GM23338 (cell line): ENCODE results near the gene SLC44A1. TPM values are rescaled to one million over a fixed set of nuclear protein-coding genes. Genes with fewer than 3 reads are reported as not detected.

ENCODE experiments used
- ATAC-seq: fragments of 200-7000 bp; cut with Tn5 transposase; 3 replicates; pipeline ENCODE4 v1.9.1; 2020
- DNase-seq: peaks from one replicate; pipeline ENCODE4 v3.0.0-alpha.2; 2015; ENCODE audit warnings: low spot score
- H2AFZ ChIP-seq: fragments of 200-600 bp; sonication (generic); 2 replicates; pipeline ENCODE4 v1.8.0; 2016; ENCODE audit warnings: antibody characterized with exemption, mild to moderate bottlenecking, moderate library complexity
- H3F3A ChIP-seq: fragments of 200-600 bp; sonication (generic); replicated peaks from 2 replicates; pipeline ENCODE4 v1.8.0; 2017; ENCODE audit warnings: antibody characterized with exemption, mixed run types, low read depth
- H3K27ac ChIP-seq: fragments of 200-600 bp; sonication (generic); 2 replicates; pipeline ENCODE4 v1.6.1; 2016; ENCODE audit warnings: low read depth
- H3K27me3 ChIP-seq: fragments of 200-600 bp; sonication (generic); 2 replicates; pipeline ENCODE4 v1.8.0; 2016; ENCODE audit warnings: mild to moderate bottlenecking, mixed run types, moderate library complexity; ENCODE audit not compliant: insufficient read depth
- H3K36me3 ChIP-seq: fragments of 200-600 bp; sonication (generic); 2 replicates; pipeline ENCODE4 v1.8.0; 2016; ENCODE audit warnings: mild to moderate bottlenecking; ENCODE audit not compliant: insufficient read depth
- H3K4me1 ChIP-seq: fragments of 200-600 bp; sonication (generic); 2 replicates; pipeline ENCODE4 v1.8.0; 2016; ENCODE audit warnings: mild to moderate bottlenecking, moderate library complexity; ENCODE audit not compliant: insufficient read depth
- H3K4me2 ChIP-seq: fragments of 200-600 bp; sonication (generic); 2 replicates; pipeline ENCODE4 v1.7.1; 2017; ENCODE audit warnings: mixed run types
- H3K4me3 ChIP-seq: fragments of 200-600 bp; sonication (generic); 2 replicates; pipeline ENCODE4 v1.6.1; 2016; ENCODE audit warnings: mixed run types
- H3K79me2 ChIP-seq: fragments of 200-600 bp; sonication (generic); replicated peaks from 2 replicates; pipeline ENCODE4 v1.8.0; 2017; ENCODE audit warnings: mild to moderate bottlenecking; ENCODE audit not compliant: insufficient read depth
- H3K9me2 ChIP-seq: fragments of 200-600 bp; sonication (generic); 2 replicates; pipeline ENCODE4 v1.8.0; 2017; ENCODE audit not compliant: insufficient read depth
- H4K20me1 ChIP-seq: fragments of 200-600 bp; sonication (generic); replicated peaks from 2 replicates; pipeline ENCODE4 v1.8.0; 2017; ENCODE audit warnings: mild to moderate bottlenecking; ENCODE audit not compliant: insufficient read depth
- H3K27ac Mint-ChIP-seq: 2 replicates; pipeline ENCODE4 v1.8.0; 2020; ENCODE audit warnings: inconsistent platforms, mild to moderate bottlenecking, moderate library complexity, mixed read lengths
- H3K27me3 Mint-ChIP-seq: 3 replicates; pipeline ENCODE4 v1.8.0; 2022; ENCODE audit warnings: low read depth, mild to moderate bottlenecking, moderate library complexity, mixed read lengths, inconsistent platforms; ENCODE audit not compliant: insufficient read depth, poor library complexity
- H3K36me3 Mint-ChIP-seq: 3 replicates; pipeline ENCODE4 v1.8.0; 2021; ENCODE audit warnings: low read depth, mild to moderate bottlenecking, inconsistent platforms, moderate library complexity, mixed read lengths
- H3K4me1 Mint-ChIP-seq: 3 replicates; pipeline ENCODE4 v1.8.0; 2020; ENCODE audit warnings: mild to moderate bottlenecking, inconsistent platforms, mixed read lengths
- H3K4me3 Mint-ChIP-seq: 3 replicates; pipeline ENCODE4 v1.8.0; 2021; ENCODE audit warnings: moderate library complexity, mild to moderate bottlenecking, inconsistent platforms, mixed read lengths
- H3K9me3 Mint-ChIP-seq: 3 replicates; pipeline ENCODE4 v1.8.0; 2020; ENCODE audit warnings: moderate library complexity, mild to moderate bottlenecking, inconsistent platforms, mixed read lengths
- CREB1 ChIP-seq: fragments of 250-450 bp; sonication (Bioruptor Pico); IDR thresholded peaks from 2 replicates; pipeline ENCODE4 v1.5.0; 2020; ENCODE audit warnings: low read depth, mild to moderate bottlenecking, moderate library complexity
- EZH2 ChIP-seq: fragments of 200-600 bp; sonication (generic); IDR thresholded peaks from one replicate; pipeline ENCODE4 v1.8.0; 2017; ENCODE audit warnings: antibody characterized with exemption, mild to moderate bottlenecking, low read depth; ENCODE audit not compliant: unreplicated experiment
- EZH2phosphoT487 ChIP-seq: fragments of 200-600 bp; sonication (generic); IDR thresholded peaks from one replicate; pipeline ENCODE4 v1.8.1; 2018; ENCODE audit warnings: antibody characterized with exemption; ENCODE audit not compliant: unreplicated experiment
- JUNB ChIP-seq: IDR thresholded peaks from one replicate; pipeline ENCODE4 v1.6.1; 2016; ENCODE audit warnings: antibody characterized with exemption; ENCODE audit not compliant: unreplicated experiment
- NANOG ChIP-seq: IDR thresholded peaks from 2 replicates; pipeline ENCODE4 v1.6.1; 2016; ENCODE audit warnings: antibody characterized with exemption, borderline replicate concordance
- POLR2AphosphoS5 ChIP-seq: IDR thresholded peaks from 2 replicates; pipeline ENCODE4 v1.6.1; 2016; ENCODE audit warnings: antibody characterized with exemption, low read depth
- STAT1 ChIP-seq: IDR thresholded peaks from one replicate; pipeline ENCODE4 v1.6.1; 2016; ENCODE audit warnings: antibody characterized with exemption; ENCODE audit not compliant: unreplicated experiment
- ZNF114 ChIP-seq: fragments of 250-450 bp; sonication (Bioruptor Pico); IDR thresholded peaks from 2 replicates; pipeline ENCODE4 v1.5.0; 2020; ENCODE audit warnings: mild to moderate bottlenecking, moderate library complexity
- ZNF331 ChIP-seq: fragments of 250-450 bp; sonication (Bioruptor Pico); IDR thresholded peaks from 2 replicates; pipeline ENCODE4 v1.5.0; 2020; ENCODE audit warnings: low read depth, mild to moderate bottlenecking, moderate library complexity
- polyA plus RNA-seq: library from polyadenylated mRNA; unstranded; fragments of >200 nt; fragmentation: Nextera tagmentation; extraction: Ambion mirVana; gene quantifications from 2 replicates; pipeline ENCODE4 v1.2.1, GENCODE V29; 2016
- total RNA-seq: library from RNA; depleted of rRNA; stranded (reverse); fragments of >200 nt; shearing (Covaris generic); gene quantifications from 2 replicates; pipeline ENCODE4 v1.2.3, GENCODE V29; 2014
- TF ChIP-seq, protein P1 (sequence below): IDR thresholded peaks from 2 replicates; pipeline ENCODE4 v1.6.1; 2016; ENCODE audit warnings: antibody characterized with exemption
- TF ChIP-seq, protein P2 (sequence below): IDR thresholded peaks from one replicate; pipeline ENCODE4 v1.6.1; 2018; ENCODE audit warnings: antibody characterized with exemption; ENCODE audit not compliant: unreplicated experiment
- TF ChIP-seq, protein P3 (sequence below): fragments of 250-450 bp; sonication (Bioruptor Pico); IDR thresholded peaks from 2 replicates; pipeline ENCODE4 v1.5.0; 2020; ENCODE audit warnings: mild to moderate bottlenecking, moderate library complexity
- TF ChIP-seq, protein P4 (sequence below), 2 experiments: fragments of 200-600 bp in 1 of 2; sonication (generic) in 1 of 2; conservative IDR thresholded peaks; 2 replicates each; pipeline versions ENCODE4 v1.5.1 to v1.6.1; 2016 to 2017; ENCODE audit warnings: antibody characterized with exemption in 2 of 2, low read depth in 2 of 2, mild to moderate bottlenecking in 2 of 2, moderate library complexity in 1 of 2

Gene SLC44A1
- total and polyA plus RNA-seq, 2 experiments from 2014 or later = 14.9 to 75.0 TPM

DNA sequence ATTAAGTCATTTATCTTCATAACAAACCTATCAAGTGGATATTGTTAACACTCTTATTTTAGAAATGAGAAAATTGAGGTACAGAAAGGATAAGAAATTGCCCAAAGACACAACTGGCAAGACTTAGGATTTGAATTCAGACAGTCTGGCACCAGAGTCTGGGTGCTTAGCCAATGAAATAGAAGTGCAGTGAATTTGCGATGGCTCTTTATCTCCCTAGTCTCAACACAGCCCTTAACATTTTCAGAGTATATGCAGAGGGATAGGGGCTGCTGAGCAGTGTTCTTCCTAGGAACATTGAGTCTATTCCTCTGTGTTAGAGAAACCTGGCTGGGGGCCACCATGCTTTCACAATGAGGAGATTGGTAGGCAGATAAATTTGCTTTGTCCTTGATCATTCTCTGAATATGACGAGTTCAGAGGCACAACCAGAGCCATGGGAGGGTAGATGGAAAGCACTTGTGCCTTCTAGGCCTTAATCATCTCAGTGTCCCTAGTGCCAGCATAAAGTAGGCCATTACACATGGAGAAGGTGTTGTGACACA lies 197.2 kb downstream of the SLC44A1 start:
- Histone ChIP-seq H3K9me2 (no peaks in the 10 kb centered on the region), H3K79me2 (no peaks in the 10 kb centered on the region), H3K4me1 (no peaks in the 10 kb centered on the region), H3K4me3 (no peak overlapping the region), H3K27ac (no peak overlapping the region), H3K27me3 (no peaks in the 10 kb centered on the region), H3F3A (no peaks in the 10 kb centered on the region), H4K20me1 (no peaks in the 10 kb centered on the region), H2AFZ (no peak overlapping the region; the same call in 1 of the 2 replicates), H3K4me2 (no peak overlapping the region), H3K36me3 (no peaks in the 10 kb centered on the region)
- Mint-ChIP-seq H3K9me3 (no peaks in the 10 kb centered on the region), H3K27ac (no peak overlapping the region), H3K36me3 (no peaks in the 10 kb centered on the region), H3K27me3 (peaks cover 2% of the 10 kb centered on the region), H3K4me3 (no peak overlapping the region), H3K4me1 (peaks cover 6% of the 10 kb centered on the region; the same call in 2 of the 3 replicates)
- ATAC-seq (no peak), DNase-seq (no peak)
- TF ChIP-seq, protein P1, sequence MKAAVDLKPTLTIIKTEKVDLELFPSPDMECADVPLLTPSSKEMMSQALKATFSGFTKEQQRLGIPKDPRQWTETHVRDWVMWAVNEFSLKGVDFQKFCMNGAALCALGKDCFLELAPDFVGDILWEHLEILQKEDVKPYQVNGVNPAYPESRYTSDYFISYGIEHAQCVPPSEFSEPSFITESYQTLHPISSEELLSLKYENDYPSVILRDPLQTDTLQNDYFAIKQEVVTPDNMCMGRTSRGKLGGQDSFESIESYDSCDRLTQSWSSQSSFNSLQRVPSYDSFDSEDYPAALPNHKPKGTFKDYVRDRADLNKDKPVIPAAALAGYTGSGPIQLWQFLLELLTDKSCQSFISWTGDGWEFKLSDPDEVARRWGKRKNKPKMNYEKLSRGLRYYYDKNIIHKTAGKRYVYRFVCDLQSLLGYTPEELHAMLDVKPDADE = no peak
- no peak for TF ChIP-seq JUNB
- no peak for TF ChIP-seq STAT1
- TF ChIP-seq ZNF331 (CRISPR knock-in tag) = no peak
- TF ChIP-seq EZH2 = no peak
- TF ChIP-seq, protein P2, sequence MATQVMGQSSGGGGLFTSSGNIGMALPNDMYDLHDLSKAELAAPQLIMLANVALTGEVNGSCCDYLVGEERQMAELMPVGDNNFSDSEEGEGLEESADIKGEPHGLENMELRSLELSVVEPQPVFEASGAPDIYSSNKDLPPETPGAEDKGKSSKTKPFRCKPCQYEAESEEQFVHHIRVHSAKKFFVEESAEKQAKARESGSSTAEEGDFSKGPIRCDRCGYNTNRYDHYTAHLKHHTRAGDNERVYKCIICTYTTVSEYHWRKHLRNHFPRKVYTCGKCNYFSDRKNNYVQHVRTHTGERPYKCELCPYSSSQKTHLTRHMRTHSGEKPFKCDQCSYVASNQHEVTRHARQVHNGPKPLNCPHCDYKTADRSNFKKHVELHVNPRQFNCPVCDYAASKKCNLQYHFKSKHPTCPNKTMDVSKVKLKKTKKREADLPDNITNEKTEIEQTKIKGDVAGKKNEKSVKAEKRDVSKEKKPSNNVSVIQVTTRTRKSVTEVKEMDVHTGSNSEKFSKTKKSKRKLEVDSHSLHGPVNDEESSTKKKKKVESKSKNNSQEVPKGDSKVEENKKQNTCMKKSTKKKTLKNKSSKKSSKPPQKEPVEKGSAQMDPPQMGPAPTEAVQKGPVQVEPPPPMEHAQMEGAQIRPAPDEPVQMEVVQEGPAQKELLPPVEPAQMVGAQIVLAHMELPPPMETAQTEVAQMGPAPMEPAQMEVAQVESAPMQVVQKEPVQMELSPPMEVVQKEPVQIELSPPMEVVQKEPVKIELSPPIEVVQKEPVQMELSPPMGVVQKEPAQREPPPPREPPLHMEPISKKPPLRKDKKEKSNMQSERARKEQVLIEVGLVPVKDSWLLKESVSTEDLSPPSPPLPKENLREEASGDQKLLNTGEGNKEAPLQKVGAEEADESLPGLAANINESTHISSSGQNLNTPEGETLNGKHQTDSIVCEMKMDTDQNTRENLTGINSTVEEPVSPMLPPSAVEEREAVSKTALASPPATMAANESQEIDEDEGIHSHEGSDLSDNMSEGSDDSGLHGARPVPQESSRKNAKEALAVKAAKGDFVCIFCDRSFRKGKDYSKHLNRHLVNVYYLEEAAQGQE = no peak
- TF ChIP-seq ZNF114 (CRISPR knock-in tag) = no peak
- TF ChIP-seq, protein P3, sequence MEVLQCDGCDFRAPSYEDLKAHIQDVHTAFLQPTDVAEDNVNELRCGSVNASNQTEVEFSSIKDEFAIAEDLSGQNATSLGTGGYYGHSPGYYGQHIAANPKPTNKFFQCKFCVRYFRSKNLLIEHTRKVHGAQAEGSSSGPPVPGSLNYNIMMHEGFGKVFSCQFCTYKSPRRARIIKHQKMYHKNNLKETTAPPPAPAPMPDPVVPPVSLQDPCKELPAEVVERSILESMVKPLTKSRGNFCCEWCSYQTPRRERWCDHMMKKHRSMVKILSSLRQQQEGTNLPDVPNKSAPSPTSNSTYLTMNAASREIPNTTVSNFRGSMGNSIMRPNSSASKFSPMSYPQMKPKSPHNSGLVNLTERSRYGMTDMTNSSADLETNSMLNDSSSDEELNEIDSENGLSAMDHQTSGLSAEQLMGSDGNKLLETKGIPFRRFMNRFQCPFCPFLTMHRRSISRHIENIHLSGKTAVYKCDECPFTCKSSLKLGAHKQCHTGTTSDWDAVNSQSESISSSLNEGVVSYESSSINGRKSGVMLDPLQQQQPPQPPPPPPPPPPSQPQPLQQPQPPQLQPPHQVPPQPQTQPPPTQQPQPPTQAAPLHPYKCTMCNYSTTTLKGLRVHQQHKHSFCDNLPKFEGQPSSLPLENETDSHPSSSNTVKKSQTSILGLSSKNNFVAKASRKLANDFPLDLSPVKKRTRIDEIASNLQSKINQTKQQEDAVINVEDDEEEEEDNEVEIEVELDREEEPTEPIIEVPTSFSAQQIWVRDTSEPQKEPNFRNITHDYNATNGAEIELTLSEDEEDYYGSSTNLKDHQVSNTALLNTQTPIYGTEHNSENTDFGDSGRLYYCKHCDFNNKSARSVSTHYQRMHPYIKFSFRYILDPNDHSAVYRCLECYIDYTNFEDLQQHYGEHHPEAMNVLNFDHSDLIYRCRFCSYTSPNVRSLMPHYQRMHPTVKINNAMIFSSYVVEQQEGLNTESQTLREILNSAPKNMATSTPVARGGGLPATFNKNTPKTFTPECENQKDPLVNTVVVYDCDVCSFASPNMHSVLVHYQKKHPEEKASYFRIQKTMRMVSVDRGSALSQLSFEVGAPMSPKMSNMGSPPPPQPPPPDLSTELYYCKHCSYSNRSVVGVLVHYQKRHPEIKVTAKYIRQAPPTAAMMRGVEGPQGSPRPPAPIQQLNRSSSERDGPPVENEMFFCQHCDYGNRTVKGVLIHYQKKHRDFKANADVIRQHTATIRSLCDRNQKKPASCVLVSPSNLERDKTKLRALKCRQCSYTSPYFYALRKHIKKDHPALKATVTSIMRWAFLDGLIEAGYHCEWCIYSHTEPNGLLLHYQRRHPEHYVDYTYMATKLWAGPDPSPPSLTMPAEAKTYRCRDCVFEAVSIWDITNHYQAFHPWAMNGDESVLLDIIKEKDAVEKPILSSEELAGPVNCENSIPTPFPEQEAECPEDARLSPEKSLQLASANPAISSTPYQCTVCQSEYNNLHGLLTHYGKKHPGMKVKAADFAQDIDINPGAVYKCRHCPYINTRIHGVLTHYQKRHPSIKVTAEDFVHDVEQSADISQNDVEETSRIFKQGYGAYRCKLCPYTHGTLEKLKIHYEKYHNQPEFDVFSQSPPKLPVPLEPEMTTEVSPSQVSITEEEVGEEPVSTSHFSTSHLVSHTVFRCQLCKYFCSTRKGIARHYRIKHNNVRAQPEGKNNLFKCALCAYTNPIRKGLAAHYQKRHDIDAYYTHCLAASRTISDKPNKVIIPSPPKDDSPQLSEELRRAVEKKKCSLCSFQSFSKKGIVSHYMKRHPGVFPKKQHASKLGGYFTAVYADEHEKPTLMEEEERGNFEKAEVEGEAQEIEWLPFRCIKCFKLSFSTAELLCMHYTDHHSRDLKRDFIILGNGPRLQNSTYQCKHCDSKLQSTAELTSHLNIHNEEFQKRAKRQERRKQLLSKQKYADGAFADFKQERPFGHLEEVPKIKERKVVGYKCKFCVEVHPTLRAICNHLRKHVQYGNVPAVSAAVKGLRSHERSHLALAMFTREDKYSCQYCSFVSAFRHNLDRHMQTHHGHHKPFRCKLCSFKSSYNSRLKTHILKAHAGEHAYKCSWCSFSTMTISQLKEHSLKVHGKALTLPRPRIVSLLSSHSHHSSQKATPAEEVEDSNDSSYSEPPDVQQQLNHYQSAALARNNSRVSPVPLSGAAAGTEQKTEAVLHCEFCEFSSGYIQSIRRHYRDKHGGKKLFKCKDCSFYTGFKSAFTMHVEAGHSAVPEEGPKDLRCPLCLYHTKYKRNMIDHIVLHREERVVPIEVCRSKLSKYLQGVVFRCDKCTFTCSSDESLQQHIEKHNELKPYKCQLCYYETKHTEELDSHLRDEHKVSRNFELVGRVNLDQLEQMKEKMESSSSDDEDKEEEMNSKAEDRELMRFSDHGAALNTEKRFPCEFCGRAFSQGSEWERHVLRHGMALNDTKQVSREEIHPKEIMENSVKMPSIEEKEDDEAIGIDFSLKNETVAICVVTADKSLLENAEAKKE = no peak
- TF ChIP-seq, protein P4, sequence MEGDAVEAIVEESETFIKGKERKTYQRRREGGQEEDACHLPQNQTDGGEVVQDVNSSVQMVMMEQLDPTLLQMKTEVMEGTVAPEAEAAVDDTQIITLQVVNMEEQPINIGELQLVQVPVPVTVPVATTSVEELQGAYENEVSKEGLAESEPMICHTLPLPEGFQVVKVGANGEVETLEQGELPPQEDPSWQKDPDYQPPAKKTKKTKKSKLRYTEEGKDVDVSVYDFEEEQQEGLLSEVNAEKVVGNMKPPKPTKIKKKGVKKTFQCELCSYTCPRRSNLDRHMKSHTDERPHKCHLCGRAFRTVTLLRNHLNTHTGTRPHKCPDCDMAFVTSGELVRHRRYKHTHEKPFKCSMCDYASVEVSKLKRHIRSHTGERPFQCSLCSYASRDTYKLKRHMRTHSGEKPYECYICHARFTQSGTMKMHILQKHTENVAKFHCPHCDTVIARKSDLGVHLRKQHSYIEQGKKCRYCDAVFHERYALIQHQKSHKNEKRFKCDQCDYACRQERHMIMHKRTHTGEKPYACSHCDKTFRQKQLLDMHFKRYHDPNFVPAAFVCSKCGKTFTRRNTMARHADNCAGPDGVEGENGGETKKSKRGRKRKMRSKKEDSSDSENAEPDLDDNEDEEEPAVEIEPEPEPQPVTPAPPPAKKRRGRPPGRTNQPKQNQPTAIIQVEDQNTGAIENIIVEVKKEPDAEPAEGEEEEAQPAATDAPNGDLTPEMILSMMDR (conservative IDR thresholded peaks at IDR 0.05; ENCODE audit: low read depth in 2 of 2) = no peak
- no peak for TF ChIP-seq NANOG
- no peak for TF ChIP-seq POLR2AphosphoS5
- TF ChIP-seq EZH2phosphoT487 = no peak
- TF ChIP-seq CREB1 (CRISPR knock-in tag) = no peak
